ENCODE measurements around the gene UBB.

GRCh38 chr17:16380640-16381495, at the start of gene UBB:
- TF ChIP-seq CTCF (IDR thresholded peaks at IDR 0.05) (no peak), POLR2A (IDR thresholded peaks at IDR 0.05) (peak in 1 of 2 donors; percentile 97)

All from vagina (tissue), 2 donors.